Bone marrow (tissue), 2 donors: ENCODE measurements around the gene OCA2.
"Not testable (repeated sequence)": the region's sequence is repeated elsewhere in the genome, so short reads cannot be mapped to it uniquely, and the experiment has no call there.

Experiments
- DNase-seq, 2 donors: peaks; one replicate each; lab custom pipeline; 2025; lab: John Stamatoyannopoulos, UW

The OCA2 gene

DNA sequence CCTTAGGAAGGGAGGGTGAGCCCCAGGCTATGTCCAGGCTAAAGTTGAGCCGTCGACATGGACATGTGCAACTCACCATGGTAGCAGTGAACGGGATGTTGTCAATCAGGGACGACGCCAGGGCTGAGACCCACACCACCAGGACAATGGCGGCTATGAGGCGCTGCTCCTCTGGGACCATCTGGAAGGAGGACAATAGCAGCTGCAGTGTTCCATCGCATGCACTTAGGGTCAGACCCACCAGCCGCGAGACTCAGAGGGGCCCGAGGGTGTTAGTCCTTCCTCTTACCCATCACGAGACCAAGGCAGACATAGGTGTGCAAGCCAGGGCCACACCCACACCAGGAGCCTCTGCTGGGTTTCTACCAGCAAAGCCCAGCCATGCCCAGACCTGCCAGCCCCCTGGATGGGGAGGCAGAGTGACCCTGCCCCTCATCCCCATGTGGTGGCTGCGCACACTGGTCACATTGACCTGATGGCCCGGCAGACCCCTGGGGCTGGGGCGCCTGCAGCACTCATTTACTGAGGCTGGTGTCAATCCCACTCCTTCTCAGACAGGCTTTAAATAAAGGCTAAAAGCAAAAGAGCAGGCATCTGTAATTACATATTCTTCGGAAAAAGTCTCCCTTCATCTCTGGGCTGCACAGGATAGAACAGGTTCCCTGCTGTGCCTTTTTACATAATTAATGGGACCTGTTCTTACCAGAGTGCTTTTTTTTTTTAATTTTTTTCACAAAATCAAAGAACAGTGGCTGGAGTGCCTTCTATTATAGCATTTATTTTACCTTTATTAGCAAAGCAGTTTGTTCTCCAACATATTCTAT, 227.8 kb downstream of the OCA2 start:
- no peak for DNase-seq

DNA sequence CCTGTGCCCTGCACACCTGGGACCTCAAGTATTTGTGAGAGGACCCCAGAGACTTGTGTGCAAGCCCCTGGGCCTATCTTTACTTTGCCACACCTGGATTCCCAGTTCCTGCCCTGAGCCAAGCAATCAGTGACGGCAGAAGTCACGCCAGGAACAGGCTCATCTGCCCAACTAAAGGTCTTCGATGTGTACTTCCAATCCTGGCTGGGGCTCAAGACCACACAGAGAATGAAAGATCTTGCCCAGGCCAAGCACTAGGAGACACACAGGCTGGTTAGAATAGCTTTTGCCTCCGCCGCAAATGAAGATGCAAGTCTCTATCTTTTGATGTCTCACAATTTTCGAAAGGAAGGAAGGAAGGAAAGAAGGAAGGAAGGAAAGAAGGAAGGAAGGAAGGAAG, 228.8 kb downstream of the OCA2 start:
- no peak for DNase-seq

DNA sequence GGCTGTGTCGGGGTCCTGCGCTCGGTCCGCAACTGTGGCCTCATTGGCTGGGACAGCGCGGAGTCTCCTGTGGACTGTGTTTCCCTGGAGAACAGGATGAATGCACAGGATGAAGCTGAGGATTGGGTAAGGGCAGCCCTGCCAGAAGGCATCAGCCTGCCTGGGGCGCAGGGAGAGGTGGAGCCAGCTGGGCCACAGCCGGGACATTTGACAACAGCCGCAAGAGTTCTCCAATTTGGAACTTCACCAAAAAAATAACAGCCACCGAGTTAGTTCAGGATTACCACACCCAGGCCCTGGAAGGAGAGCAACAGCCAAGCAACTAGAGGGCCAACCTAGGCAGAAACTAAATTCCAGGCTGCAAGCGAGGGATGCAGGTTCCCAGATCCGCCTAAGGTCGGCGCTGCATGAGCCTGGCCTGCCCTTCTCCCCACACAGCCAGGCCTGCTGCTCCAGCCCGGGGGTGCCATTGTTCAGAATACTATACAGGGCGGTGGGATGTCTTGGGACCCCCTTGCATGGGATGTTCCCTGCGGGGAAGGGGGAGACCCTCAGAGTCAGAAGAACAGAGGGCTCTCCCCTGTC, 229.3 kb downstream of the OCA2 start:
- DNase-seq = no peak

DNA sequence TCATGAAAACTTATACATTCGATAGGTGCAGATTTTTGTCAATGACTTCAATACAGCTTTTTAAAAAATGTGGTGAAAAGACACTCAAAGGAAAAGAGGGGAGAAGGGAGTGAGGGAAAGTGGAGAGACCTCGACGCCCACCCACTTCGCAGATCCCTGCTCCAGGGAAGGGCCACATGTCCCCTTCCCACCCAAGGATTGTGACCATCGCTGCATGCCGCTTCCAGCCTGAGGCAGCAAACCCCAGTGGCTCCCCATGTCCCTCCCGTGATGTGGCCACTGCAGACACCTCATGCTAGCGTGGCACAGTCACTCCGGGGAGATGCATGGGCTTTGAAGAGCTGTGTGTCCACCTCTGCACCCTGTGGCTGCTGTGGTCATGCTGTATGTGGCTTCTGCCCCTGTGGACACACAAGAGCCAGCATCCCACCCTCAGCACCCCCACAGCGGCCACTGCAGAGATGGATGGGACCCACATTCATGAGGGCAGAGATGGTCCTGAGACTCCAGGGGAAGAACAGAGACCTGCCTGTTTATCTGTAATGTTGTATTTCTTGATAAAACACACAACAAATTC, 230.2 kb downstream of the OCA2 start:
- no peak for DNase-seq

DNA sequence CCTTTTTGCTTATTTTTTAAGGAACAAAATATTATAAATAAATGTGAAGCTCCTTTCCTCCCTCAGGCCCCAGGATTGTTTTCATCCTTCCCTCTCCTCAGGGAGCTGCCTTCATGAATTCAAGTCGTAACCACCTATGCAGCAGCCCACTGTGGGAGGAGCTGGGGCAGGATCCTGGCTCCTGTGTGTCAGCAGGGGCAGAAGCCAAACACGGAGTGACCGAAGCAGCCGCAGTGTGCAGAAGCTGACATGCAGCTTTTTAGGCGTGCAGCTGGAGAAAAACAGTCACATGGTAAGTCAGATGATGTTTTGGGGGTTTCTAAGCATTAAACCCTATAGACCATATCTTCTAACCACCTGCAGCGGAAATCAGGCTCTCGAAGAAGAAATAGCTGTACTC, 231.3 kb downstream of the OCA2 start:
- DNase-seq = no peak

DNA sequence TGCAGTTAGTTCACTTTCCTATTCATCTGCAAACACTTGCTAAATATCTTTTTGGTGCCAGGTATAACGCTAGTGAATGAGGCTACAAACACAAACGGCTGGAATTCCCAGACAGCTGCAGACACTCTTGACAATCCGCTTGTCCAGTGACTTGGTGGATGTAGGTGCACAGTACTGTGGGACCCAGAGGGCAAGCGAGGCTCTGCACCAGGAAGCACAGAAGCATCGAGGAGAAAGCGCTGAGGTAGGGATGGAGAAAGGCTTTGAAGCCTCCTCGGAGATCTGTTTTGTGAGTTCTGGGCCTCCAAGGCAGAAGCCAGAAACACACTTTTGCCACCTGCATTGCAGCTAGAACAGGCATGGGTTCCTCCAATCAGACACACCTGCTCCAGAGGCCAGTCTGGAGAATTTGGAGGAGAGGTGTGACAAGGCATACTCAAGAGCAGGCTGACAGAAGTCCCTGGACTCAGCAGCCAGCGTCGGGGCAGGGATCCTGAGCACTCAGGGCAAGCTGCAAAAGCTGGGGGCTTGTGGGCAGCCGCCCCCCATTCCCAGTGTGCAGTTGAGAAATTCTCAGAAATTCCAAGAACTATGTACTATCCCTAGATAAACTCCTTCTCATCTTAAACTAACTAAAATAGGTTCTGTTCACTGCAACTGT, 232.5 kb downstream of the OCA2 start:
- DNase-seq = no peak

DNA sequence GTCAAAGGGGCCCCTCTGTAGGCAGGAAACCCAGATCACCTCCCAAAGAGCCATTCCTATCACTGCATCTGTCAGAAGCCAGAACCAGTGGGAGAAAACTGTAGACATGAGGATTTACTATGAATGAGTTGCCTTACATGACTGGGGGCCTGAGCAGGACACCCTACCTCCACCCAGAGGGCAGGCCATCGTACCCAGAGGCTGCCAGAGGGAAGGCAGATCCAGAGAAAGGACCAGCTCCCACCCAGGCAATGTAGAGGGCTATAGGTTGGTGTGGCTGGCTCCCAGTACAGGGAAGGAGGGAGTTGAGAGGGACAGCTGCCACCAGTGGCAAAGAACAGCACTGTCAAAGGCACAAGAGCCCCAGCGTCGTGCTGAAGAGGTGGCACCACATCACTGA, 233.2 kb downstream of the OCA2 start:
- no peak for DNase-seq

DNA sequence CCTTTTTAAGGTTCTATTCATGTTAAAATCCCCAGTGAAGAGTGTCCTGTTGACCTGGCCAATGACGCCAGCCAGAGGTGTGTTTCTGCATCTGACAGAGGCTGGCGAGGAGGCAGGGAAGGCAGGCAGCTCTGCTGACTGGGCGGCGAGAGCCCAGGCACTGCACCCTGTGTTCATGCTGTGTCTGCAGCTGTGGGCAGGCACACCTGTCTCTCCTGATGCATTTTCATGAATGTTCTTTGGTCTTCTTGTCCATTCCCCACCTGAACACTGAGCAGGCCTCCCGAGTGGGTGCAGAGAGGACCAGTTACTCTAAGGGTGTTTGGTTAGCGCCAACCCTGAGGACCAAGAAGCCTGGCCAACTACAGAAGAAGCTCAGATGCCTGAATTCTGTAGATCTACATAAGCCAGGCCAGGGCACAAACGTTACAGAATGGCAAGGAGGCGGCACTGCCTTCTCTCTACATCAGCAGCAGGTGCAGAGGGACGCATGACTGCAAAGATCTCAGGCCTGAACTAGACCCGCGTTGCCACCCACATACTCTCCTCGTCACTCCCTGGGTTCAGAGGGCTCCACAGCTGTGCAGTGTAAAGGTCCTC, 233.7 kb downstream of the OCA2 start:
- DNase-seq = no peak

DNA sequence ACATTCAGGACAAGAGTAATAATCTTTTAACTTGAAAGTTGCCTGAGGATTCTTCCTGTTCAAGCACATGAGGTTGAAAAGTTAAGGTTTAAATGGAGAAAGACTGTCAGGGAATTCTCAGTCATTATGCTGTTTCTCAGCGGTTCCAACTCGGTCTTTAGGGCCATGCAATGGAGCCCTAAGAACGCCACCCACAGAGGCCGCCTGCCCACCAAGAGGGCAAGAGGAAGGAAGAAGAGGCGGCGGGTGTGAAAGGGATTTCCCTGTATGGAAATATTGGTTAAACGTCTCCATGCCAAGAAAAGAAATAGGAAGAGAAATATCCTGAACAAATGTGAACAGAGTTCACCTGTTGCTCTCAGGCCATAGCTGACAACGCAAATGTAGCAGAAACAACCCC, 234.4 kb downstream of the OCA2 start:
- DNase-seq = no peak

GRCh38 chr15:27864086-27864485, 235.0 kb downstream of the OCA2 start:
- no peak for DNase-seq

DNA sequence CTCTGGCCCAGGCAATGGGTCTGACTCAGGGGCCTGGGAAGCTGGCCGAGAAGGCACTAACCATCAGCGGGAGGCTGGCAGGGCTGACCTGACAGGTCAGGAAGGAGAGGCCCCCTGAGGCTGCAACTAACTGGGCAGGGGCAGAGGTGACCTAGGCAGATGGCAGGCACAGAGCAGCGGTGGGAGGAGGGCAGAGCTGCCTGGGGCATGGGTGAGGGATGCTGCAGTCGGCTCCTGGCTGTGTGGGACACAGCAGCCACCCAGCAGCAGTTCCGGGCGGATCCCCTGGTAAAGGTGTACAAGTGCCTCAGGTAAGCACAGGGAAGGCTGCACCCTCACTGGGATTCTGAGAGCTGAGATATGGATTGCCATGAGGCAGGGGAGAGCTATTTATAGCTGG, 236.1 kb downstream of the OCA2 start:
- no peak for DNase-seq

- no peak for DNase-seq
These were observed 237.9 kb downstream of the OCA2 start for GRCh38 chr15:27861171-27861570.

- DNase-seq = no peak
These were observed 244.0 kb downstream of the OCA2 start for GRCh38 chr15:27855137-27855536.

- DNase-seq = no peak
These were observed 244.5 kb downstream of the OCA2 start for GRCh38 chr15:27854601-27855000.

DNA sequence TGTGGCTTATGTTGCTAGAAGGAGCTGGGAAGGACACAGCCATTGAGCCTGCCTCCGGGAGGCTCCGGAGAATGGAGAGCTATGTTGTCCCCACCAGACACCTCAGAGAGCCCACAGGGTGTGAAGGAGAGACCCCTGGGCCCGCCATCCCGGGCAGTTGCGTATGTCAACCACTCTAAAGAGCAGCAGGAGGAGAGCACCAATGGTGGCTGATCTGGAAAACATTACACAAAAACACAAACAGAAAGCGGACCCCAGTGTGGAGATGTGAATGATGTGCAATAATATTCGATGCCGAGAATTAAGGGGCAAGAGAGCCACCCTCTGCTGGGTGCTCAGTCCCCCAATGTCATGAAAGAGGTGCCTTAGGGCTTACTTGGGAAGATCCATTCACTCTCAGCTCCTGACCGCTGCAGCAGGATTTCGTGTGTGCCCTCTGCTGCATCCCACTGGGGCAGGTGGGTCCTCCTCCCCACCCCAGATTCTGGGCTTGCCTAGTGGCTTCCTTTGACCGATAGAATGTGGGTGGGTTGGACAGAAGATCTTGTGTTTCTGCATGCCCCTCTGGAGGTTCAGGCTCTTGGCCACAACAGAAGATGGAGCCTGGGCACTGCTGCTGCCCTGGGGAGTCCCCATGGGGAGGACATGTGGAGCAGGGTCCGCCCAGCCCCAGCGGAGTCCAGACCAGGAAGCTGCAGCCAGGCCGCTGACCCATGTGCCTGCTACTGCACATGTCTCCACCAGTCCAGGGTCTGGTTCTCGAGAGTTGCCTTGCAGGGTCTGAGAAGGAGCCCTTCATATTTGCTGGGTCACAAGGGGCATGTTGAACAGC, 245.3 kb downstream of the OCA2 start:
- no peak for DNase-seq

DNA sequence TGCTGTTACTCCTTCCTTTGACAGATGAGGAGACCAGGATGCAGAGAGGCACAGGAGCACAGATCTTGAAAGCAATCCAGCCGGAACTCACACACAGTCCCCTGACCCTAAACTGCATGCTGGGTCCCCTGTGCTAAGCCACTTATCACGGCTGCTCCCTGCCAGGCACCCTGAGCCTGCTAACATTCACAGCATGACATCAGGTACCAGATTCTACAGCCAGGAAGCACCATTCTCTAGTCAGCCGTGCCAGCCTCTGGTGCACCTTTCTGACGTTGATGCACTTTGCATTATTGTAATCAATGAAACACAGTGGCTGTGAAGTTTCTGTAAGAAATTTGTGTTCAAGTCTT, 247.3 kb downstream of the OCA2 start:
- DNase-seq = no peak

DNA sequence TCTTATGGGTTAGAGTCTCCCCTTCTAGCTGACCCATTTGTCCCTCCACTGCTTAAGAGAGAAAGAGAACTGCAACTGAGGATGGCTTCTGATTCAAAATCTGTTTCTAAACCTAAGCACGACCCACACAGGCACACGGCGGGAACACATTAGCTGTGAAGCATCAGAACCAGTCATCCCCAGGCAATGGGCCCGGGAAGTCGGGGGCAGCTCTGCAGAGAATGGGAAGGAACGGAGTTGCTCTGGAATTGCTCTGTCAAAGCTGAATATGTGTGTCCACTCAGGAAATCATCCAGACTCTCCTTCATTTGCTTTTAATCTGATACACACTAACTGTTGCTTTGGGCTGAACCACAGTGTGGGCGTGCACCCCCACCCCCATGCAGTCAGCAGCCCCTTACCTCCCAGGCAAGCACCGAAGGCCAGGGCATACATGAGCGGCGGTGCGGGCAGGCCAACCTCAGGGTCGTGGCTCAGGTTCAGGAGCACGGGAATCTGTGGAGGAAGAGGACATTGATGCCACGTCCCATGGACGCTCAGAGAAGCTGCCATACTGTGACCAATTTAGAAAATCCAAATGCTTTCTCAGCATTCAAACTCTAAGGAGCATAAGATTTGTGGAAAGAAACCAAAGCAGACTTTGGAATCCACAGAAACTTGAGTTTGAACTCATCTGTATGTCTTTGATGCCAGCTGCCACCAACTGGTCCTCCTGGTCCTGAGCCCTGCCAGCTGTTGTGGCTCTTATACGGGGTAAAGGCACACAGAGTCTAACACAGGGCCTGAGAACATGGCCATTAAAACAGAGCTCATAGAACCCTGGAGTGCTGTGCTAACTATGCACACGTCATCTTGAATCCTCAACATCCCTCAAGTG, 247.9 kb downstream of the OCA2 start:
- no peak for DNase-seq

DNA sequence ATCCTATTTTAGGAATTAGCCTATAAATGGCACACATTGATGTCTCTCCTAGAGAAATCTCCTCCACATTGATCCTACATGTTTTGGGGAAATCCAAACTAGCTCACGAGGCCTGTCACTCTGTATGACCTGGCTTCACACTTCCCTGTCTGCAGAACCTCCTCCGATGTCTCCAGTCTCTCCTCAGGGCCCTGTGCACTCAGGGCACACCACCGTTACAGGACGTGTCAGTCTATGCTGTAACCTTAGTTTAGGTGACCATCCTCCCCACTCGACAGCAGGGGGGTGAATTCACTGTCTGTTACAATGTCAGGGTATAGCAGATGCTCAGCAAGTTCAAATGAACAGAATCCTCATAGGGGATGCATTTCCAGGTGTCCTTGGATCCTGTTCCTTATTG, 249.1 kb downstream of the OCA2 start:
- no peak for DNase-seq

- not testable (repeated sequence) for DNase-seq
These were observed 250.2 kb downstream of the OCA2 start for GRCh38 chr15:27848936-27849335.

DNA sequence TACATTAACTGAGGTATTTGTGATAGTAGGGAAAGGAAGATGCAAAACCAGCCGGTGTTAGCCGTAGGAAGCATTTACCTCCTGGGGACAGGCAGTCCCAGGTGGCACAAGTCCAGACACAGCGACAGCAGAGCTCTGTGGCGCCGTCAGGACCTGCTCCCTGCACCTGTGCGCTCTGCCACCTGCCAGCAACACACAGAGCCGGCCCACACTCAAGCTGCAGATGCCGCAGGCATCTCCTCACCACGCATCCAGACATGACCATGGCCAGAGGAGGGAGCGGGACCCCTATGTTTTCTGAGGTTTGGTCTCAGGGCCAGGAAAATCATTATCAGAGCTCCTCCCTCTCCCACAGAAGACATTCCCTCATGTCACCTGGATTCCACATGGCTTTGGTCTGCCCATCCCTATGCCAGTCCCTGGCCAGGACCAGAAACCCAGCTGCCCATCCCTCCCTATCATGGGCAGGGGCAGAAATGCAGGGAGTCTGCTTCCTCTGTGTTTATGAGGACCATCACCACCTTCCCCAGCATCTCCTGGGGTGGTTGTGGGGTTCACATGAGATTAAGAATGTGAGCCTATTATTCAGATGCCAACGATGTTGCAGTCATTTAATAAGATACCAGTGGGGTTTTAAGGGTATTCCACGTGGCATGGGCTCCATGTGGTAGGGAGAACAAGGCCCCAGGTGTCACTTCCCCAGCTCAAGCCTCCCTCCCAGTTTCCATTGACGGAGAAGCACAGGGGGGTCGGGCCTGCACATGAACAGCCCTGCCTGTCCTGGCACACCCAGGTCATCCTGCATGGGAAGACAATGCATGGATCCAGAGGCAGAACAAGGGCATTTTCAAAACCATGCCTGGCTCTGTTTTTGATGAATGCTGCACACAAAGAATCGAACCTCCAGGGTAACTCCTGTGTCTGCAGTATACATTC, 251.1 kb downstream of the OCA2 start:
- no peak for DNase-seq
